Measurements from ENCODE around the gene ABCC2.
"Not testable (repeated sequence)": the region's sequence is repeated elsewhere in the genome, so short reads cannot be mapped to it uniquely, and the experiment has no call there.

Gene ABCC2

DNA sequence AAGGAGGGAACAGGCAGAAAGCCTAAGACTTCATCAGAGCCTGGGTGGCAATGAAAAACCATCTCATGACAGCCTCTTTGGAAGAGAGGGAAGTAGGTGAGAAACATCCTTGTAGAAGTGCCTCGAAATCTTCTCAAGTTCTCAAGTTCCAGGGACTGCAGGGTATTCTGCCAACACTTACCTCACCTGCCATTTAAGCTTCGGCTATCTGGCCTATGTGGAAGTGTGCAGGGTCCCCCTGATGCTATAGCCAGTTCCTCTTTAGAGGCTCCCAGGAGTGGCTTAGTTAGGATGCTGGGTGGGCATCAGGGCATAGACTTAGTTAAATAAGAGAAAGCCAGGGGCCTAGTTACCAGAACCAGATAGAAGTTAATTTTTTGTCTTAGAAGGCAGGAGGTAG is 27.0 kb downstream of the ABCC2 start:
- DNase-seq (ENCODE audit: low spot score), result no peak

DNA sequence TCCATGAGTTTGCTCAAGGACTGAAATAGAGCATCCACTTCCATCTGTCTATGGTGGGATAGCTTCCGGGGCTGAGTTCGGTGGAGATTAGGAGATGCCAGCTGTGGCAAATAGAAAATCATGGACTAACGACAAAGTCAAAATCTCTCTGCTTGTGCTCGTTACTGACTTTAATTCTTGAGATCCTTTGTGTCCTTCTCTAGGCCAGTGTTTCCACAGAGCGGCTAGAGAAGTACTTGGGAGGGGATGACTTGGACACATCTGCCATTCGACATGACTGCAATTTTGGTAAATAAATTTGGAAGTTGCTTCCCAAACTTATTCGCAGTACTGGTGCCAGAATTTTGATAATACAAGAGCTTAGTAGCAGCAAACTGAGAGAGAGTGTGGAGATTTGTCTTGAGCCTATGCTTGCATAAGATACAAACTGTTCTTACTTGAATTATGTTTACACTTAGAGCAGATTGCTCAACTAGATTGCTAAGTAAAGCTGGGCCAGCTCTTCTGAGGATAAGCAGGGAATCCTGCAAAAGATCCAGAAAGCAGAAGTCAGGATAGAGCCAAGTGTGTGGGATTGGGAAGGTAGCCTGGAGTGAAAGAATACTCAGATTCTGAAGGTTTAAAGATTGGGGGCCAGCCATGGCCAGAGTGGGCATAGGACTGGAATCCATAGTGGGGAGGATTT is 27.6 kb downstream of the ABCC2 start:
- peak; percentile 18 for DNase-seq (ENCODE audit: low spot score)

DNA sequence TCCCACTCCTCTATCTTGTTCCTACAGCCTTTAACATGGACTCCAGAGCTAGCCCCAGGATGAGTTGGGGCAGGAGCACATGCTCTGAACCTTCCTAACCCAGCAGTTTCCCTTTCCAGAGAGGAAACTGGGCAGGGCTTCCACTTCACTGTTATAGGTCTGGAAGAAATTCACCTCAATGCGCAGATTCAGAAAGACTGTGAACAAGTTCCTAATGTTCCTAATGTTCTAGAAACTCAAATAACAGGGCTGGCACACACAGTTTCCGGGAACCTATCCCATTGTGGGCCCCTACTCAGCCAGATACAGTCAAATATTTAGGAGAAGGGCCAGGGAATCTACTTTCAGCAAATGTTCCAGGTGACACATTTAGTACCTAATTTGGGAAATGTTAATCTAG is 29.7 kb downstream of the ABCC2 start:
- DNase-seq (ENCODE audit: low spot score), result no peak

DNA sequence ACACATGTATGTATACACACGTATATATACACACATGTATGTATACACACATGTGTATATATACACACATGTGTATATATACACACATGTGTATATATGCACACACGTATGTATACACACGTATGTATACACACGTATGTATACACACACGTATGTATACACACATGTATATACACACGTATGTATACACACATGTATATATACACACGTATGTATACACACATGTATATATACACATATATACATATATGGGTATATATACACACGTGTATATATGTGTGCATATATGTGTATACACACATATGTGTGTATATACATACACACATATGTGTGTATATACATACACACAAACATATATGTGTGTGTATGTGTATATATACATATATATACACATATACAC is 31.7 kb downstream of the ABCC2 start:
- DNase-seq (ENCODE audit: low spot score), result no peak

DNA sequence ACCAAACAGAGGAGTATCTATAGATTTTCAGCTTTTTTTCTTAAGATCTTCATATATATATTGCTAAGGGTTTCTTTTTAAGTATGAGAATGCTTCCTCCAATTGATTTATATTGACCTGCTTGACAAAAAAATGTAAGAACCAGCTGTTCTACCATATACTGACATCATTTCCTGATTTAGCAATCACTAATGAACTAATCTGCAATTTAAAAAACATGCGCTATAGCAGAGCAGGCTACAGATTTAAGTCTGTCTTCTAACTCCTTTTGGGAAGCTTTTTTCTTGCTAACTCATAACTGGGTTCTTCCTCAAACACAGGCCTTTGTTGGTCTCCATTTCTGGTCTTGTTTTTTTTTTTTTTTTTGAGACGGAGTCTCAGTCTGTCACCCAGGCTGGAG is 33.2 kb downstream of the ABCC2 start:
- no peak for DNase-seq (ENCODE audit: low spot score)

DNA sequence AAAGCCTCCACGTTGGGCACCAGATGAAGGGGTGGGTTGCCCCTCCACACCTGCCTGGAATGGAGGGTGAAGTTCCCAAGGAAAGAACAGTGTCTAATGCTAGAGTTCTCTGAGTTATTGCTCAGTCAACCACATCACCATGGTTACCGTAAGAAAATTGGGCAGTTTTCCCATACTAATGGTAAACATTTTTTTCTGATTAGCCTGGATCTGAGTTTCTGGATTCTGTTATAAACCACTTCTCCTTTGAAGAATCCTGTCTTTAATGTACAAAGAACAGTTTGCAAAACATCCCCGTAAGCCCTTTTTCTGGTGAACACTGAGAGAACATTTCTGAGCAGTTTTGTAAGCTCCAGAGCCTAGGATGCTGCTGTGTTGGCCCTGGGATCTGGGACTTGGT is 45.5 kb downstream of the ABCC2 start:
- no peak for DNase-seq (ENCODE audit: low spot score)

DNA sequence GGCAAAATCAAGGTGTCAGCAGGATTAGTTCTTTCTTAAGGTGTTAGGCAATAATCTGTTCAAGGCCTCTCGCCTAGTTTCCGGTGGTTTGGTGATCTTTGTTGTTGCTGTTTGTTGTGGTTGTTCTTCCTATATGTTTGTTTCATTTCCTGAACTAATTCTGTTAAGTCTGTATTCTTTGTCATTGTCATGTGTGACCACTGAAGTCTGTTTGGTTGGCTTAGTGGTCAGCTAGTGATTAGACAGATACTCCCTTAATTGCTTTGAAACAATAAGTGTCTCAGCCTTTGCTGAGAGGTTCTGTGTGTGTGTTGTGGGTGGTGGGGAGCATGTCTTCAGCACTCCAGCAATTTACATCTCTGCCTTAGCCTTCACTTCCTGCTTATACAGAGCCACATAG is 46.0 kb downstream of the ABCC2 start:
- DNase-seq (ENCODE audit: low spot score), result no peak

DNA sequence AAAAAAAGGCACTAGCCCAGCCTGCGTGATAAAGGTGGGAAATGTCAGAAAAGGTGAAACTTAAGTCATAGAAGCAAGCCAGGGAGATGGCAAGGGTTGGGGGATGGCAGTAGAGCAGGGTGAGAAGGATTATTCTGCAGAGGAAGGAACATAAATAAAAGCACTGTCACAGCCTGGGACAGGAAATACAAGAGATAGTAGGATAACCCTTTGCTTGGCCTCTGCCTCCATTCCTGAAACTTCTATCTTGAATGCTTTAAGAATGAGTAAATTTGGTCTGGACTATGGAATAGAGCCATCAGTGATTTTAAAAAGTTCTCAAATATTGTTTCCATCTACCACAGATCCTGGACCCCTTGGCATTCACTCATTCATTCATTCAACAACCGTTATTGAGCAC is 50.0 kb downstream of the ABCC2 start:
- no peak for DNase-seq (ENCODE audit: low spot score)

DNA sequence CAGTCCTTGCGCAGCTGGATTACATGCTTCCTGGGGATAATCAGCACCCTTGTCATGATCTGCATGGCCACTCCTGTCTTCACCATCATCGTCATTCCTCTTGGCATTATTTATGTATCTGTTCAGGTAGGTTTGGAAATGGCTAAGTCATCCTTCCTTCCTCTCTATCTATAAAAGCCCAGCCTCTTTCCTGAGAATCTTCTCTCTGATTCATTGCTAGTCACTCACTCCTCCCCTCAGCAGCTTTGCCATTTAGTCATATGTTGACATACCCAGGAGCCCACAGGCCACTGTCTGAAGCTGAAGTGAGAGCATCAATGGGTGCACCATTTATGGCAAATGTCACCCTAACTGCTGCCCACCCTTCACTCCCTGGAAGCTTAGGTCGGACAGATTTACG is 52.0 kb downstream of the ABCC2 start:
- peak; percentile 89 for DNase-seq (ENCODE audit: low spot score)

DNA sequence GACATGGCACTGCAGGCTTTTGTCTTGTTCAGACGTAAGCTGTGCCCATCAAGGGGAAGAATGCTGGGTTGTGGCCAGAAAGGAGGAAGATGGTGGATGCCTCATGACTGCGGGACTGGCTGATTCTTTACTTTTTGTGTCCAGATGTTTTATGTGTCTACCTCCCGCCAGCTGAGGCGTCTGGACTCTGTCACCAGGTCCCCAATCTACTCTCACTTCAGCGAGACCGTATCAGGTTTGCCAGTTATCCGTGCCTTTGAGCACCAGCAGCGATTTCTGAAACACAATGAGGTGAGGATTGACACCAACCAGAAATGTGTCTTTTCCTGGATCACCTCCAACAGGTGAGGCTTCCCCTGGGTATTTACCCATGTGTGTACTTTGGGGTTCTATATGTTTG is 53.5 kb downstream of the ABCC2 start:
- DNase-seq (ENCODE audit: low spot score), result no peak

DNA sequence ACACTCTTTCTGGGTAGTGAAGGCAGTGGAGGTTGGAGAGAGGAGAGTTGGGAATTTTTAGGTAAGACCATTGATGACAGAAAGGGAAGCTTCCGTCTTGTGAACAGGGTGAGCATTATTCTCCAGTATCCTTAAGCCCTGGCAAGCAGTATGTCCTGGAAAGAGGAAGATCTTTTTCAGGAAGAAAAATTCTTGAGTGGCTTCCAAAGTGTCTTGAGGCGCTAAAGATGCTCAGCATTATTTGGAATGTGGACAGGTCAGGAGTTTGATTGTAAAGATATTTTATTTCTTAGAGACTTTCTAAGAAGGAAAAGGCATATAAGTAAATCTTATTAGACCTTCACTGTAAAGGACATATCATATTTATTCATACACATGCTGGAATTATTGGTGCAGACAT is 54.3 kb downstream of the ABCC2 start:
- no peak for DNase-seq (ENCODE audit: low spot score)

DNA sequence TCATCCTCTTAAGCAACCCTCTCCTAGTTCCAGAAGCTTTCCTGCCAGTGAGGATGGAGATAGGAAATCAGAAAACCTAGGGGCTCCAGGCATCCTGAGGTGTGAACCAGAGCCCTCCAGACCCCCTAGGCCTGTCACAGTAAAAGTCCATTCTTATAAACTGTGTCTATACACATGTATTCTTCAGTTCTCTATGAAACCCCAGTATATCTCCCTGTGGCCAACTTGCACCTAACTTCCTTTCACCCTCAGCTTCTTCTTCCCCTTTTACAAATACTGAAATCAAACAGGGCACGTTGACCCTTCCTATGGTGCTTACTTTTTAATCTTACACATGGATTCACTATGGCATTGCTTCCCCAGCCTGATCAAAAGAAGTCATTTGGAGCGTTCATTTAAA is 58.4 kb downstream of the ABCC2 start:
- not testable (repeated sequence) for DNase-seq (ENCODE audit: low spot score)

DNA sequence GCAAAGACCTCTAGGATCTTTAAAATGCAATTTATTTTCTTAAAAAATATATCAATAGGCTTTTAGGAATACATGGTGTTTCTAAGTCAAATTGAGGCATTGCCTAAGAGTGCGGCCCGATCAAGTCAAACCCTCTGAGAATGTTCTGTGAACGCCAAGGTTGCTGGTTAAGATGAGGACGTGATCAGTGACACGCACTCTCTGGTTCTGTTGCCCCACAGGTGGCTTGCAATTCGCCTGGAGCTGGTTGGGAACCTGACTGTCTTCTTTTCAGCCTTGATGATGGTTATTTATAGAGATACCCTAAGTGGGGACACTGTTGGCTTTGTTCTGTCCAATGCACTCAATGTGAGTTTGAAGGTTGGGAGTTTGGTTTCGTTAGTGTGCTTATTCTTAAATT is 59.3 kb downstream of the ABCC2 start:
- DNase-seq (ENCODE audit: low spot score), result no peak

DNA sequence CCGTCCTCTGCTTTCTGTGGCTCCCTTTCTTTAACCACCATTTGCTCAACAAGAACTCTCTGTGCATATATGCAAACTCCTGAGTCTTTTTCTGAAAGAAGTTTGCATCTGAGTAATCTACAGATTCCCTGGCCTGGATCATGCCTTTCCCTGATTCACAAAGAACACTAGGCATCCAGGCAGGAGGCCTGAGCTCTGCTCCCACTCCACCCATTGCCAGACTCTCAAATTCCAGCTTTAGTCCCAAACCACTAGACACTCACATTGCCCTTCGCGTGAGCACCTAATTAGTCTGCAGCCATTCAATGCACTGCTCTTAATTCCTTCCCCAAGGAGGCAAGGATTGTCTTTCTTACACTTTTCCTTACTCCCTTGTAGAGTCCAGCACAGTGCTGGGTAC is 60.9 kb downstream of the ABCC2 start:
- no peak for DNase-seq (ENCODE audit: low spot score)

DNA sequence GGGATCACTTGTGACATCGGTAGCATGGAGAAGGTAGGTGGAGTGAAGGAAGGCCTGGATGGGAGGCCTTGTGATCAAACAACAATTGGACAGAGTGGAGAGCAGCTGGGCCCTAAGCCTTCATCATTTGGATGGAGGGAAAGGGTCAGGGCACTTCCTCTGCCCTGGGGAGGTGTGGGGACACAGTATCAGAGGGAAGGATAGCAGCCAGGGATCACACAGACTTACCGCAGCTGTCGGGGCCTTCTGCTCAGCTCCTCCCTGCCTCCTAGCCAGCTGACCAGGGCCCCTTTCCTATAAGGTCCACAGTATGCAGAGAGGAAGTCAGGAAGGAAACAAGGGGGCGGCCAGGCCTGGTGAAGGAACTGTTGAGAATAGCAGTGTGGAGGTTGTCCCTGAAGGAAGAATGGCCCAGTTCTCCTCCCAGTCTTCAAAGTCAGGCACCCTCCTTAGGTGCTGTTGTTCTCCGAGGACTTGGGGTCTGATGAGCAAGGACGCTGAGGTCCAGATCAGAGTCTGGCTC is 62.1 kb downstream of the ABCC2 start:
- no peak for DNase-seq (ENCODE audit: low spot score)

DNA sequence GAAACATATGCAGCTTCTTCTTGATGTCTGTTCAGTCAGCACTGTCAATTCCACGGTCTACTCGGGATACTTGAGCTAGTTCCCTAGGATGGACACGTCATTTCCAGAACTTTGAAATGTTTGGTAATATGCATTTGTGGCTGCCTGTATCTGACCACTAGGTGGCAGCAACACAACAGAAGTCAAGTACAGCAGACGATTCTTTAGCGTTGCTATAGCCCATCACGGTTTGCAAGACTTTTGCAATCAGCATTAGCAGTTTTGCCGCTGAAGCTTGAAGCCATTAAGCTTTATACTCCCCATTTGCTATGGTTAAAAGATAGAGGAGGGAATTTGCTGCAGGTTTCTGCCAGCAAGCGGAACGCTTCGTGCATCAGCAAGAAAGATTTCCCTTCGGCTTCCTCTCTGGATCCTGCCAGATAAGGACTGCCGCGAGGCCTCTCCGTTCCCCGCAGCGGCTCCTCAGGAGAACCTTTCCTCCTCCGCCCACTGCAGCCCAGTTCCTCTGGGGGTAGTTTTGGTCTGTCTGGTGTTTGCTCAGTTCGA is 63.5 kb downstream of the ABCC2 start:
- peak; percentile 76 for DNase-seq (ENCODE audit: low spot score)

DNA sequence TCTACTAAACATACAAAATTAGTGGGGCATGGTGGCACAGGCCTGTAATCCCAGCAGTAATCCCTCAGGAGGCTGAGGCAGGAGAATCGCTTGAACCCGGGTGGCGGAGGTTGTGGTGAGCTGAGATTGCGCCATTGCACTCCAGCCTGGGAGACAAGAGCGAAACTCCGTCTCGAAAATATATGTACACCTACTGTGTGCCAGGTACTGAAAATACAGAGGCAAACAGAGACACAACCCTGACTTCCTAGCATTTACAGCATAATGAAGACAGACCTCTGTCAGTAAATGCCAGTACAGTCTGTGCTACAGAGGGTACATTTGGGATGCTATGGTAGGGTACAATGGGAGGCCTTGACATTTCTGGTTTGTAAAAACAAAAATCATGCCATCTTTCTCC is 66.6 kb downstream of the ABCC2 start:
- DNase-seq (ENCODE audit: low spot score), result no peak

DNA sequence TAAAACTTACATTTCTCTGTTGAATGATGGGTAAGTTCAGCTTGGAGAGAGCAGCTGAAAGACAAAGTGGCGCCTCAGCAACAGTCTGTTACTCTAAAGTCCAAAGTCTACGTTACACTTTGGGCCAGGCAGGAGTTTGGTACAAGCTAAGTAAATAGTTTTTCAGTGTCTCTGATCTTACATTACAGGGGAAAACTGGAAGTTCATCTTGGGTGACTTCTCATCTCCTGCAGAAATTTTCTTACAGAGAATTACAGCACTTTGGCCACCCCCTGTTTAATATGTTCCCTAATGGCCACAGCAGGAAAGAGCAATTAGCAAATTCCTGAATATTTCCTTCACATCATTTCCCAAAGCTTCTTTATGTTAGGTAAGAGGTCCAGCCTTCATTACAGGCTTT is 67.1 kb downstream of the ABCC2 start:
- DNase-seq (ENCODE audit: low spot score), result no peak

DNA sequence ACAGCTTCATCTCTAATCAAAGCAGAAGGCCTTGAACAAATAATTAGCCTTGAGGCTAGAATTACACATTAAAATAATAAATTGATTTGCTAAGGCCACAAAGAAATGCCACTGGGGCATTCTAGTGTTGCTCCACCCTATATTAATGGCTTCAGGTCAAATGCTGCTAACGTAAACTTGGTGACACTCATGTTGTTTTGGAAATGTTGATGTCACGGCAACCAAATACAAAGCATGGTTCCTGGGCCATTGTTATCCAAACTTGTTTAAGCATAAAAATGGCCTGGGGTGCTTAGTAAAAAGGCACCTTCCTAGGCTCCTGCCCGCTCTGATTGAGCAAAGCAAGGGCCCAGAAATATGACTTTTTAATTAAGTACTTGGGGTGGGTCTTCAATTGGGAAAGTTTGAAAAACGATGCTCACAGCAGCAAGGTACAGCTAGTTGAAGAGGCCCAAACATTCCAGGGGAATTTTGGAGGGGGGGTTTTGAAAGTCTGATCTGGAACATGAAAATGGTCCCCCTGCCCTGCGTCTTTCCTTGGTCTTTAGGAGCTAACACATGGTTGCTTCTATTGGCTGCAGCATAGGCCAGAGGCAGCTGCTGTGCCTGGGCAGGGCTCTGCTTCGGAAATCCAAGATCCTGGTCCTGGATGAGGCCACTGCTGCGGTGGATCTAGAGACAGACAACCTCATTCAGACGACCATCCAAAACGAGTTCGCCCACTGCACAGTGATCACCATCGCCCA is 67.8 kb downstream of the ABCC2 start:
- DNase-seq (ENCODE audit: low spot score), result no peak

DNA sequence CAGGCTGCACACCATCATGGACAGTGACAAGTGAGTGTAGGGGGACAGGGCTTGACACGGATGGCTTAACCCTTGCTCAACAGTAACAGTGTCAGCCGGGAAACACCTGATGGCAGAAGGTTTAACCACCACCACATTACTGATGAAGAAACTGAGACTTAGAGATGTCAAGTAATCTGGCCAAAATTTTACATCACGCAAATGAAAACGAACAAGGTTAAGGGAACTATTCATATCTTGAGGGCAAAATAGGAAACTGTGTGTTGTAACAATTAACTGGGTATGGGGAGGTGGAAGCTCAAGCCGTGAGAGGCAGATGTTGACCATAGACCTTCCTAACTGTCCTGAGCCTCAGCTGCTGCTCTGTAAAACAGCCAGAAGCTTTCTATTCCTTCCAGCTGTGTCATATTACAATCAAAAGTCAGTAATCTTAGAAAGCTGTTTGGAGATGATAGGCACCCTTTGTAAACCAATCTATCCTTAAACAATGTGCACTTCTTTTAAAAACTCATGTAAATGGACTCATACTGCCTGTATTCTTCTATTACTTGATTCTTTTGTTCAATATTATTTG is 68.4 kb downstream of the ABCC2 start:
- DNase-seq (ENCODE audit: low spot score), result no peak

DNA sequence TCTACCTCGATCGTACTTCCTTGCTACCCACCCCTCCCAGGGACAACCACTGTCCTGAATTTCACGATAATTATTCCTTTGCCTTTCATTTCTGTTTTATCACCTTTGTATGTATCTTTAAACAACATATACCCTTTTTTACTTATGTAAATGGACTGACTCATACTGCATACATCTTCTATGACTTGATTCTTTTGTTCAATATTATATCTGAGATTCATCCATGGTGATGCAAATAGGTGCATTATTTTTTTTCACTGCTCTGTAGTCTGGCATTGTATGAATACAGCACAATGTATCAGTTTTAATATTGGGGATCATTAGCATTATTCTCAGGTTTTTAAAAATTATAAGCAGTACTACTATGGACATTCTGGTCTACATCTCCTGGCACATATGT is 69.4 kb downstream of the ABCC2 start:
- DNase-seq (ENCODE audit: low spot score), result no peak

DNA sequence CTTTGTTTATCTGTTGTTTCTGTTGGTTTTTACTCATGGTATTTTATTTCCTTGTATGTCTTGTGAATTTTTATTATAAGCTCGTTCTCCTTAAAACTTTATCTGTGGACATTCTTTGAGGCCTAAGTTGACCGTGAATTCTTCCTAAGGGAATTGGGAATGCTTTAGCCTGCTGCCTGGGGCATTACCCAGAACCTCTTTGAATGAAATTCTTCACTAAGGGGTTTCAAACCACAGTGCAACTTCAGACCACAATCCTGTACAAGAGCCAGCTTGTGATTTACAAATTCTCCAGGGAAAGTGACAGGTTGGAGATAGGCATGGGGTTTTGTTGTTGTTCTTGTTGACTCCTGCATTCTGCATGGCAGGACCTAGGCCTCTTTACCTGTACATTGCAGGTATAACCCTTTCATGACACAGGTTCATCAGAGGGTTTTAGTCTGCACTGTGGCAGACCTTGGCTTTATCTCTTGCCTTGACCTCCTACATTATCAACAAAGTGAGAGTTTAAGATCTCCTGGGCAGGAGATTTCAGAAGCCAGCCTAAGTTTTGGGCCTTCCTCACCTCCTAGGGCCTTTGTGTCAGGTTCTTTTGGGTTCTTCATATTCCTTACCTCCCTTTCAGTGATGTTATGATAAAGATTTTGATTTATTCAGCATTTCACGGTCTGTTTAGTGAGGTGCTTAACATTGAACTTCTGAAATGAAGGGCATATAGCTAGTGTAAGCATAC is 70.2 kb downstream of the ABCC2 start:
- no peak for DNase-seq (ENCODE audit: low spot score)

All from AG08396 (cell line).